DOHH2 (cell line): ENCODE data around the gene UBE2Q2.

Experiments used
- H3F3A ChIP-seq: fragments of 200-600 bp; sonication (generic), shearing (Covaris generic); 2 replicates; pipeline ENCODE4 v1.6.0; 2016; ENCODE audit warnings: antibody characterized with exemption, mild to moderate bottlenecking; ENCODE audit not compliant: control insufficient read depth, insufficient read depth
- H3K27ac ChIP-seq: fragments of 200-600 bp; sonication (generic); 2 replicates; pipeline ENCODE4 v1.5.1; 2014; ENCODE audit warnings: low read depth, mild to moderate bottlenecking, low read length, moderate library complexity
- H3K27me3 ChIP-seq: fragments of 200-600 bp; sonication (generic); 2 replicates; pipeline ENCODE4 v1.6.1; 2014; ENCODE audit warnings: mild to moderate bottlenecking, low read length, mixed read lengths; ENCODE audit not compliant: control insufficient read depth
- H3K36me3 ChIP-seq: fragments of 200-600 bp; sonication (generic); 2 replicates; pipeline ENCODE4 v1.6.1; 2014; ENCODE audit warnings: mild to moderate bottlenecking, low read length, moderate library complexity, mixed read lengths; ENCODE audit not compliant: control insufficient read depth
- H3K4me1 ChIP-seq: fragments of 200-600 bp; sonication (generic); 2 replicates; pipeline ENCODE4 v1.6.1; 2014; ENCODE audit warnings: mild to moderate bottlenecking, low read length, mixed read lengths; ENCODE audit not compliant: control insufficient read depth
- H3K4me2 ChIP-seq: fragments of 200-600 bp; sonication (generic); 2 replicates; pipeline ENCODE4 v1.6.0; 2014; ENCODE audit warnings: mild to moderate bottlenecking, low read length, moderate library complexity
- H3K4me3 ChIP-seq: fragments of 200-600 bp; sonication (generic); 2 replicates; pipeline ENCODE4 v1.5.1; 2014; ENCODE audit warnings: mild to moderate bottlenecking, low read length, mixed read lengths
- H3K79me2 ChIP-seq: fragments of 200-600 bp; sonication (generic); 2 replicates; pipeline ENCODE4 v1.6.1; 2014; ENCODE audit warnings: mild to moderate bottlenecking, low read length, mixed read lengths; ENCODE audit not compliant: control insufficient read depth
- H3K9me2 ChIP-seq: fragments of 200-600 bp; sonication (generic); replicated peaks from 2 replicates; pipeline ENCODE4 v1.6.1; 2014; ENCODE audit warnings: mild to moderate bottlenecking, low read length, mixed read lengths; ENCODE audit not compliant: control insufficient read depth
- H3K9me3 ChIP-seq: fragments of 200-600 bp; sonication (generic); 2 replicates; pipeline ENCODE4 v1.6.1; 2014; ENCODE audit warnings: antibody characterized with exemption, low read length, mixed read lengths; ENCODE audit not compliant: control insufficient read depth, insufficient read depth
- H4K20me1 ChIP-seq: fragments of 200-600 bp; sonication (generic); 2 replicates; pipeline ENCODE4 v1.6.0; 2014; ENCODE audit warnings: low read depth, mild to moderate bottlenecking, antibody characterized with exemption, low read length, moderate library complexity; ENCODE audit not compliant: control insufficient read depth, insufficient read depth
- CTCF ChIP-seq: fragments of 200-600 bp; sonication (generic); IDR thresholded peaks from one replicate; pipeline ENCODE4 v1.5.1; 2014; ENCODE audit warnings: antibody characterized with exemption, mild to moderate bottlenecking, low read depth, low read length; ENCODE audit not compliant: poor library complexity, severe bottlenecking
- EZH2phosphoT487 ChIP-seq: fragments of 200-600 bp; sonication (generic); IDR thresholded peaks from 2 replicates; pipeline ENCODE4 v1.6.1; 2017; ENCODE audit warnings: borderline replicate concordance, mild to moderate bottlenecking, antibody characterized with exemption, low read length, moderate library complexity, mixed read lengths

Gene UBE2Q2

GRCh38 chr15:75857886-75858285 lies 14.6 kb downstream of the UBE2Q2 start:
- H3K4me3 ChIP-seq, result no peak overlapping the region
- TF ChIP-seq EZH2phosphoT487 (no peak), CTCF (no peak)
- H3K36me3 ChIP-seq, result peaks cover 17% of the 10 kb centered on the region
- no peaks in the 10 kb centered on the region for H3K9me2 ChIP-seq
- H3K79me2 ChIP-seq, result peaks cover 14% of the 10 kb centered on the region
- no peak overlapping the region for H3K4me2 ChIP-seq
- H3K27me3 ChIP-seq, result no peaks in the 10 kb centered on the region
- H3F3A ChIP-seq, result no peaks in the 10 kb centered on the region
- no peaks in the 10 kb centered on the region for H3K9me3 ChIP-seq
- no peak overlapping the region for H3K27ac ChIP-seq
- no peaks in the 10 kb centered on the region for H3K4me1 ChIP-seq
- peaks cover under 1% of the 10 kb centered on the region; the same call in 1 of the 2 replicates for H4K20me1 ChIP-seq

- no peak overlapping the region for H3K4me2 ChIP-seq
- H3K36me3 ChIP-seq, result peaks cover 13% of the 10 kb centered on the region
- H3K27me3 ChIP-seq, result no peaks in the 10 kb centered on the region
- no peaks in the 10 kb centered on the region for H3K9me3 ChIP-seq
- no peaks in the 10 kb centered on the region for H4K20me1 ChIP-seq
- peaks cover 6% of the 10 kb centered on the region for H3K4me1 ChIP-seq
- H3F3A ChIP-seq, result no peaks in the 10 kb centered on the region
- no peak for TF ChIP-seq CTCF
- no peak for TF ChIP-seq EZH2phosphoT487
- no peak overlapping the region for H3K27ac ChIP-seq
- no peak overlapping the region for H3K4me3 ChIP-seq
- H3K9me2 ChIP-seq, result no peaks in the 10 kb centered on the region
- H3K79me2 ChIP-seq, result peaks cover 8% of the 10 kb centered on the region; the same call in 1 of the 2 replicates
Observed at GRCh38 chr15:75861750-75862402, 18.6 kb downstream of the UBE2Q2 start.

- H3K4me2 ChIP-seq, result no peak overlapping the region
- H3K27me3 ChIP-seq, result no peaks in the 10 kb centered on the region
- H3F3A ChIP-seq, result no peaks in the 10 kb centered on the region
- no peaks in the 10 kb centered on the region for H3K9me3 ChIP-seq
- no peak overlapping the region for H3K4me3 ChIP-seq
- peaks cover 9% of the 10 kb centered on the region; the same call in 1 of the 2 replicates for H3K79me2 ChIP-seq
- no peak for TF ChIP-seq EZH2phosphoT487
- TF ChIP-seq CTCF, result no peak
- no peaks in the 10 kb centered on the region for H3K9me2 ChIP-seq
- H4K20me1 ChIP-seq, result no peaks in the 10 kb centered on the region
- peaks cover 13% of the 10 kb centered on the region for H3K36me3 ChIP-seq
- peaks cover 16% of the 10 kb centered on the region for H3K4me1 ChIP-seq
- no peak overlapping the region for H3K27ac ChIP-seq
Observed at GRCh38 chr15:75862796-75863195, 19.5 kb downstream of the UBE2Q2 start.
